IPS DF 4.7 (cell line): Measurements from ENCODE around the gene ZNF385D.

Experiments used
- DNase-seq: peaks from one replicate; pipeline ENCODE4 v3.0.0-alpha.2; 2013; ENCODE audit warnings: low spot score; ENCODE audit errors: extremely low read depth

ZNF385D gene

DNA sequence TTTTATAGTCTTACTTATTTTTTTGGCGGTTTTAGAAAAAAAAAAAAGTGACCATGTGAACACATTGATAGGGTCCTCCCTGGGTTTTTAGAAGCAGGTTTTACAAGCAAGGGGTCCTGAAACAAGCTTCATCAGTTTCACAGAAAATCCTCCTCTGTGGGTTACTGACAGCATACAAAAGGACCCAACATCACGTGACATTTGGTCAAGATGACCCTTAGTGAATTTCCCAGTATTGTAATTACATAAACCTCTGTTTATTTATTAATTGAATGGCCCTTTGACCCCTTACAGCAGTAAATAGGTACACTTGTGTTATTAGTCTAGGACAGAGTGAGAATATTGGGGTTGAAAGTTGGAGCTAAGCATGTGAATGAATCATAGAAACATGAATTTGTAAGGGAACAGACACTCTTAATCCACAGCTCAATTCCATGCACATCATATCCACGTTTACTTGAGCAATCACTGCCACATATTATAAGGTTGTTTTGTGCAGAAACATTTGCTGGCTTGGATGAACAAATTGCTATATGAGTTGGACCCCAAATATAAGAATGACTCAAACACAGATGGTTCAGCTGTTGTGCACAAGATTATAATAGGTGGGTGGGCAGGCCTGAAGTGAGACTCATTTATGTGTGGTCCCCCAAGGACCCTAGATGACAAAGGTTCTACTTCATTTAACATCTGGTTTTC is 137.5 kb downstream of the ZNF385D start:
- DNase-seq, result no peak

GRCh38 chr3:21601178-21601577 is 149.8 kb downstream of the ZNF385D start:
- no peak for DNase-seq

- DNase-seq, result no peak
Observed at GRCh38 chr3:21599890-21600289, 151.1 kb downstream of the ZNF385D start.

DNA sequence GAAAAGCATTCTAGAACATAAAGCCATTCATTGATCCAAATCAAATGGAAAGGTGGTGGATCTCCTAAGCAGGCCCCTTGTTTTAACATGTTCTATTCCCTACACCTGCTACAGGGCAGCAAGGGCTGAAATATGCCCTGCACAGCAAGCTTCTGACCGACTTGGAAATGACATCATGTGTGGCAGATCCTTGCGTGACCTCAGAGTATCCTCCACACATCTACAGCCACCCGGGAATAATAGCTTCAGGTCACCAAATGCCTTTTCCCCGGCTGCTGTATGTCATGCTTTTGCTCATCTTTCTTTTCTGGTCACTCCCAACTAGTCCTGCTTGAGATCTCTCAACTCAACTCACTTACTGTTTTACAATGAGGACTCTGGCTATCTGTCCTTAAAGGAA is 158.2 kb downstream of the ZNF385D start:
- DNase-seq, result no peak

DNA sequence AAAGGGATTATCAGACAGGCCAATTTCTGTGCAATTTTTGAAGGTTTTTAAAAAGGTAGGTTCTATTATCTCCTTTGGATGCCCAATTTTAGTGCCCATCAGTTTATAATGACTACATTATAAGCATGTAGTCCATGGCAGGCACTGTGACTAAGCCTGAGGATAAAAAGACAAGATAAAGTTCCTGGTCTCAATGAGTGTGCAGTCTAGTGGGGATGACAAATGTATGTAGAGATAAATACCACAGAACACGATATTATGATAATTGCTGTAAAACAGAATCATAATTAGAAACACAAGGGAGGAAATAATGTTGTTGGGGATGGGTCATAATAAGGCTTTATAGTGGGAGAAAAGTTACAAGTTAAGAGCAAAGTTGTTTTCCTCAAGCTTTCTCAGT is 163.1 kb downstream of the ZNF385D start:
- no peak for DNase-seq

GRCh38 chr3:21585216-21585740 is 165.7 kb downstream of the ZNF385D start:
- DNase-seq, result no peak

- DNase-seq, result no peak
Observed at GRCh38 chr3:21573291-21573690, 177.7 kb downstream of the ZNF385D start.

DNA sequence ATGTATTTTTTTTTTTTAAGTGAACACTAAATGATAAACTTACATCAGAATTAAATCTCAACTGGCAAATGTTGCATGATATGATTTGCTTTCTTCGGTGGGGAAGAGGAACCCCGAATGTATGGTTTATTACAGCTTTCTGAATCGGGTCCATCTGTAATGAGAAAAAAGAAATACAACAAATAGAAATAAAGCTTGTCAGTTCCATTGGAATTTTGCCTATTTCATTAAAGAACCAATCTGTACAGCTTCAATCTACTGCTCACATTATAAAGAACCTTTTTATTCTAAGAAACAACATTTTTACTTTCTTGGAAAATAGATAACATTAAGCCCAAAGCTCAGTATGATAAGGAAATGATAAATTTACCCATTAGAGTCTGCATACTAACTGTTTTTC is 186.5 kb downstream of the ZNF385D start:
- no peak for DNase-seq

- DNase-seq, result no peak
Observed at GRCh38 chr3:21562243-21562642, 188.8 kb downstream of the ZNF385D start.

- no peak for DNase-seq
Observed at GRCh38 chr3:21561472-21561871, 189.5 kb downstream of the ZNF385D start.

DNA sequence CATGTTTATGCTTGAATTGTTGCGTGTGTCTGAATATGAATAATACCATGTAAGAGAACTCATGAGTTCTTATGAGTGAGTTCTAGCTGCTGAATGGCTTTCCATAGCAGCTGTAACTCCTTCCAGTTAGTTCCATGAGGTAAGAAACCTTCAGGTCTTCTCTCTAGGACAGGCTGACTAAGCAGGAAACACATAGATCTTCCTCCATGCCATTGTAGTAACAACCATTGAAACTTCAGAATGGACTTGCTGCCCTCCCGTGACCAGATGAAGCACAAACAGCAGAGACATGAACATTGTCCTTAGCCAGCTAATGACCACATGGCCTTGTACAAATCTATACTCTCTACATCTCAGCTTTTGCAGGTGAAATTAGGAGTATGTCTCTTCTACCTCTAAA is 200.0 kb downstream of the ZNF385D start:
- no peak for DNase-seq

DNA sequence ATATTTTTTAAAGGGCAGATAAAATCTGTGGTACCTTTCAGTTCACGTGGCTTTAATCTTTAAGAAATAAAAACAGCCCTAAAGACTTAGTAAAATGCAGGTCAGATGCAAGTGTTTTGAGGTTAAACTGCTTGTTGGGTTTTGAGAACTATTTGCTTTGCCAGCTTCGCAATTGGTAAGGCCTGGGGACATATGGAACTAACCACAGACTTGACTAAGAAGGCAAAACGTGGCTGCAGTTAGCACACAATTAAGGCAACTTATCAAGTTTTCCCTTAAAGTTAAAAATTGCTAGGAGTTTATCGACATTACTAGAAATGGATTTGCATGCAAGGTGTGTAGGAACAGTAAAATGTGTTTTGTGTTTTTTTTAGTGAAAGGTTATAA is 206.9 kb downstream of the ZNF385D start:
- no peak for DNase-seq

- no peak for DNase-seq
Observed at GRCh38 chr3:21543380-21544075, 207.5 kb downstream of the ZNF385D start.

DNA sequence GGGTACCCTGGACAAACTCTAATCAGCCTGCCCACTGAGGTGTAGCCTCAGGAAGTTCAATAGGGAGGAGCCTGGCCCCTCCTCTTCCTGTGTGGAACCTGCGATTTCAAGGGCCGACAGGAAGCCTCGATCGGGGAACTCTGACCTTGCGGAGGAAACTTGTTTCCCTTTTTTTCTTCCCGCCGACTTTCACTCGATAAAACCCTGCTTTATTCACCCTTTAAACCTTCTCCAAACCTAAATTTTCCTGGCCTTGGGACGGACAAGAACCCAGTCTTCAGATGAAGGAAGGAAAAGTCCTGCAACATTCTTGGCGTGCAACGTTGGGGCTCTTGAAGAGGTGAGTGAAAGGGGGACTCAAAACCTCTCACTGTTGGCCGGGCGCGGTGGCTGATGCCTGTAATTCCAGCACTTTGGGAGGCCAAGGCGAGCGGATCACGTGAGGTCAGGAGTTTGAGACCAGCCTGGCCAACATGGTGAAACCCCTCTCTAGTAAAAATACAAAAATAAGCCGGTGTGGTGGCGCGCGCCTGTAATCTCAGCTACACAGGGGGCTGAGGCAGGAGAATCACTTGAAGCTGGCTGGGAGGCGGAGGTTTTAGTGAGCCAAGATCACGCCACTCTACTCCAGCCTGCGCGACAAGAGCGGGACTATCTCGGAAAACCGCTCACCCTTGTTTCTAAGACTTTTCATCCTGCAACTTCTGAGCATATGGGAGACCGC is 208.2 kb downstream of the ZNF385D start:
- no peak for DNase-seq

DNA sequence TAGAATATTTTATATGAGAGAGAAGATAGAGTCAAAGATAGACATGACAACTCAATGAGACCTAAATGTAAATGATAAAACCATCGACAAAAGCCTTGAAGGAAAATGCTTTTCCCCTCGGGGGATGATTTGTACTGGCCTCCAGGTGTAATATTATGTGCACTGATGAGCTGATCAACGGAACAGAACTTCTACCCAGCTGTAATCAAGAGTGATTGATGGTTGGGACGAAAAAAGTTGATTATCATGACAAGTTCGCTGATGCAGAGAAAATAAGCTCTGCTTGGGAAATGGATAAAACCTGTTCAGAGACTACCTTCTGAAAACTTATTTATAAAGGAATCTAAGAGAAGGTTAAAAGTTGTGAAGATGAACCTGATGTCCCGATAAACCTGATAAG is 210.7 kb downstream of the ZNF385D start:
- DNase-seq, result no peak

DNA sequence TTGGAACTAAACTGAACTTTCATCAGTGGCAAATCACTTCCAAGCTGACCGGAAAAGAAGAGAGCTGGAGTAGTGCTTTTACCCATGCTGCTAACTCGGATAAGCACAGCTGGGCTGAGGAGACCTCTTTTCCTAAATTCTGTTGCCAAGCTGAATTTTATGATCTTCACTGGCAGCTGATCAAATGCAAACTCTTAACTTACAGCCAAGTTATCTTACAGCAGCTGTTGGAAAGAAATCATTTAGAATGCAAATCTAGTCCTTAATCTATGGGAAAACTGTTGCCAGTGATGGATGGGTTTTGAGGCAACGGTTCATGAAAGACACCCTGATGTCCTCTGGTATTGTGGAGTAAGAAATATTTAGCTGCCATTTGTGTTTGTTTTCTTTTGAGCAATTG is 216.5 kb downstream of the ZNF385D start:
- no peak for DNase-seq

DNA sequence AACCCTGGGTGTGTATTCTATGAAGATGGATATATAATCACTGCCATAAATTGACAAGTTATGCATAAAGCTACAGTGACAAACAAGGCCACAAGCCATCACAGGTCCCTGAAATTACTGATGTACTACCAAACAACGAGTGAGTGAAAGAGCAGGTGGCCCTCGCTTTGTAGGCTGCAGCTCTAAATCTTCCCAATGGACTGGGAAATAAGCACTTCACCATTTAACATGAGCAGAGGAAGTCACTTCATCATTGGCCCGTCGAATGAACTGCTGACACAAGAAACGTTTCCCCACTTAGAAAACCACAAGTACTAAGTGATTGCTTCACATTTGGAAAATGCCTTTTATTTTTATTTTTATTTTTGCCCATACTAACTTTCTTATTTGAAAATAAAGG is 218.0 kb downstream of the ZNF385D start:
- DNase-seq, result no peak

GRCh38 chr3:21531909-21532308 is 219.1 kb downstream of the ZNF385D start:
- no peak for DNase-seq

DNA sequence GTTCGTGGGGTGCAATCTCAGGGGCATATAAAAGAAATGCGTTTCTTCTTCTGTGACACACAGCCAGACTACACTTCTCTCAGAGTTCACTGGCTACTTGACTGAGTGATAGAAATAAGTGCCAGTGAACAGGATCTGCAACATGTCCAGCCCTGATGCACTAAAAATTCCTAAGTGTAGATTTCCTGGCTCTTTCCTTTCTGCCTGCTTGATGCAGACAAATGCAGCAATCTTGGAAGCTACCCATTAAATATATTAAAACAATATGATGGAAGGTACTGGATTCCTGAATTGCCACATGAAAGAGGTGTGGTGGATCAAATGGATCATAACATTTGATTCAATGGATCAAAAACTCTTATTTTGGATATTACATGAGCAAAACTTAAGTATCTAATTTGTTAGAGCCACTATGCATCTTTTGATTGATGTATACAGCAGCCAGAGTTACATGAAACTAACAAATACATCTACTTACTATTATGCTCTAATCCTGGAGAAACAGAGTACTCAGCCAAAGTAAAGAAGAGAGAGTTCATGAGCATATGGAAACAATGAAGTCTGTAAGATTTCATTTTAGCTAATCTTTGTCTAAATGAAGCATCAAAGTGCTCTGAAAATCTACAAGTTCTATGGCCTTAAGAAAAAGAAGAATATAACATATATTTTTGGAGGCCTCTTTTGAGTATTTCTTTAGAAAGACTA is 222.6 kb downstream of the ZNF385D start:
- DNase-seq, result no peak

GRCh38 chr3:21526461-21526860 is 224.5 kb downstream of the ZNF385D start:
- DNase-seq, result no peak

GRCh38 chr3:21524133-21524532 is 226.9 kb downstream of the ZNF385D start:
- no peak for DNase-seq
